Epithelial cell of prostate (primary cell): Measurements from ENCODE around the gene MYO18A.
A peak's percentile ranks its signal among the peaks of the same experiment; 100 is the strongest.
"Not testable (repeated sequence)": the region's sequence is repeated elsewhere in the genome, so short reads cannot be mapped to it uniquely, and the experiment has no call there.

ENCODE experiments used
- DNase-seq: peaks from one replicate; pipeline ENCODE4 v3.0.0-alpha.2; 2011; ENCODE audit warnings: low read depth, low spot score
- H3K27ac ChIP-seq: fragments of 450-650 bp; 2 replicates; pipeline ENCODE4 v1.5.1; 2017; ENCODE audit warnings: mild to moderate bottlenecking

MYO18A gene

DNA sequence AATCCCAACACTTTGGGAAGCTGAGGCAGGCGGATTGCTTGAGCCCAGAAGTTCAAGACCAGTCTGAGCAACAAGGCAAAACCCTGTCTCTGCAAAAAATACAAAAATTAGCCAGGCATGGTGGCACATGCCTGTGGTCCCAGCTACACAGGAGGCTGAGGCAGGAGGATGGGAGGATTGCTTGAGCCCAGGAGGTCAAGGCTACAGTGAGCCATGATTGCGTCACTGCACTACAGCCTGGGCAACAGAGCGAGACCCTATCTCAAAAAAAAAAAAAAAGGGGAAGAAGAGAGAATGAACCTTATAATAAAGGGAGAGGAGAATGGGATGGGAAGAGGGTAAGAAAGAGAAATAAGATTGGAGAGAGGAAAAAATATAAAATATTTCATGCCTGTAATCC, 91.4 kb downstream of the MYO18A start:
- not testable (repeated sequence) for H3K27ac ChIP-seq, DNase-seq

DNA sequence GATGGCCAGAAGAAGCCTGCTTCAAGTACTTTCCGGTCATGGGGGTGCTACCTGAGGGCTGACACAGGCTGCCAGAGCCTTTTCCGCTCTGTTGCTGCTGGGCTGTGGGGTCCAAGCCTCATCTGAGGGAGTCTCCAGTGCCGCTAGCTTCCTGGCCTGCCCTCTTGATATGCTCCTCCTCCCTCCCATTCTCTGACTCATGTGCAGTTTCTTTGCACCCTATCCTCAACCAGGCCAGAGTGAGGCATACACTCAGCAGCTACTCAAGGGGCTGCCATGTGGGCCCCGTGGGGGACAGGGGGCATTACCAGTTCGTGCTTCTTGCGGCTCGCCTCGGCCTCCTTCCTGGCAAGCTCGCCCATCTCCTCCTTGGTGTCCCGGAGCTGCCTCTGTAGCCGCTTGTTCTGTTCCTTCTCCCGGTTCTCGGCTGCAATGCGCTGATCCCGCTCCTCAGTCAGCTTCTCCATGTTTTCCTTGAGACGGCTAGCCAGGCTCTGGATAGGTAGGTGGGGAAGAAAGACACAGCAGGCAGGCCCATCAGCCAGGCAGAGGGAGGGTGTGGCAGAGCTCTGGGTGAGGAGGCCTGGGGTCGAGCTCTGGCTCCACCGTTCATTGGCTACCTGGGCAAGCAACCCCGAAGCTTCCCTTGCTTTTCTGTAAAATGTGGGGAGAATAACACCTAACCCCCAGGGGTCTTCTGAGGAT, 93.4 kb downstream of the MYO18A start:
- DNase-seq = no peak
- H3K27ac ChIP-seq = no peak overlapping the region

DNA sequence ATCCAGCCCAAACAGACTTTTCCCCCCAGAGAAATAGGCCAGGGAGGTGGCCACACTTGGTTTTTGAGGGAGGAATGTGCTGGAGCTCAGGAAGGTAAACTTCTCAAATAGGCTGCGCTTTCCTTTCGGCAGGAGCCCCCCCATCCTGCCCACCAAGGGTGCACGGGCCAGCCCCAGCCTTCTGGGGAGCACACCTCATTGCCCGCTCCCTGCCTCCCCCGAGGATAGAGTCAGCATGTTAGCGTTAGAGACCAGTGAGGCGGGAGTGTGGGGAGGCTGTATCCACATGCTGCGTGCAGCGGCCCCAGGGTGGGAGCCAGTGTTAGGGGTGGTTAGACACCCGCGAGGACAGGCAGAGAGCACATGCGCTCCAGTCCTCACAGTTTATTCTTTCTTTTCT, 95.0 kb downstream of the MYO18A start:
- H3K27ac ChIP-seq = no peak overlapping the region
- DNase-seq = no peak

DNA sequence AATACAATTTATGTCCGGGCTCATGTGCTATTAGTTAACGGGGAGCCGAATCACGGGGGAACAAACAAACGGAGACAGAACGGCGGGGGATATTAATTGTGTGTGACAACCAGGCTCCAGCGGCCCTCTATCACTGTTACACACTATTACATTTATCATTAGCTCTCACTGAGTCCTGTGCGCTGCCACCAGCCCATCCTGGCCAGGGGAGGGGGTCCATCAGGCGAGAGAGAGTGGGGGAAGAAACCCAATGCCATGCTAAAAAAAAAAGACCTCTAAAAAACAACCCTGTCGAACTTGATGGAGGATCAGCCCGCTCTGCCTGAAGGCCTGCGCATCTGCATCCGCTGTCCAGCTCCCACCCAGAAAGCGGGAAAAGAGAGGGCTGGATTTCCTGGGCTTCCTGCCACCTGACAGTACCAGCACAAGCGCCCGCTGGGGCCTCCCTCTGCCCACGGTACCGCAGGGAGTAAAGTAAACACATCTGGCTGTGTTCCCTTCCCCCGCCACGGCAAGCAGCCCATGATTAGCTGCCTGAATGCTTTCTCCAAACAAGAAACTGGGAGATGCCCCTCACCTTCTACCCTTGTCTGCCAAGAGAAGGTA, 95.6 kb downstream of the MYO18A start:
- DNase-seq = no peak
- no peak overlapping the region for H3K27ac ChIP-seq

DNA sequence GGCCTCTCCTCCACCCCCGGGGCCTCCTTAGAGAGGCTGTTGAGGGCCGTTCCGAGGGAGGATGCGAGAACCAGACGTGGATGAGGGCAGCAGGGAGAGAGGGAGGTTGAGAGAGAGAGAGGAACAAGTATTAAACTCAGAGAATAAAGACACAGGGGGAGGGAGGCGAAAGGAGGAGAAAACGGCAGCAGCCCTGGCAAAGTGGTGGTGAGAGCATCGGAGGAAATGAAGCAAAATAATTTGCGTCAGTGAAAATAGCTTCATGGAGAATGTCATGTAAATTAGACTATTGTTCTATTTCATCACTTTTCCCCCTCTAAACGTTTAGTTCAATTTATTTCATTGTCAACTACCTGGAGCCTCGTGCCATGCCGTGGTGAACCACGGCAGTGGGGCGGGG, 99.2 kb downstream of the MYO18A start:
- no peak for DNase-seq

DNA sequence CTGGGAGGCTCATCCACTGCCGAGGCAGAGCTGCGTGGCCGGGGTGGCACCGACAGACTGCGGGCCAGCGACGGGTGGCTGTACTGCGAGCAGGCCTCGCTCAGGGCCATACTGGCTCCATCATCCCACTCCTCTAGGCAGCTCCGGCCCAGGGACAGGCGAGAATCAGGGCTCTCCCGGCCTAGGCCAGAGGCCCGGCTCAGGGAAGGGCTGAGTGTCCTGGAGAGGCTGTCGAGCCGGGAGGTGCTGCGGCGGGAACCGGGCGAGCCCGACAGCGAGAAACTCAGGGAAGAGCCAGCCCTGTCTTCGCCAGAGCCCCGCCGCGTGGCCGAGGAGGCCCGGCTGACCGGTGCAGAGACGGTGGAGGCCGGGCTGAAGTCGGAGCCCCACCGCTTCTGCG, 99.9 kb downstream of the MYO18A start:
- no peak overlapping the region for H3K27ac ChIP-seq
- DNase-seq = no peak

More for the DNA sequence above, 99.2 kb downstream of the MYO18A start:
- H3K27ac ChIP-seq = no peak overlapping the region

DNA sequence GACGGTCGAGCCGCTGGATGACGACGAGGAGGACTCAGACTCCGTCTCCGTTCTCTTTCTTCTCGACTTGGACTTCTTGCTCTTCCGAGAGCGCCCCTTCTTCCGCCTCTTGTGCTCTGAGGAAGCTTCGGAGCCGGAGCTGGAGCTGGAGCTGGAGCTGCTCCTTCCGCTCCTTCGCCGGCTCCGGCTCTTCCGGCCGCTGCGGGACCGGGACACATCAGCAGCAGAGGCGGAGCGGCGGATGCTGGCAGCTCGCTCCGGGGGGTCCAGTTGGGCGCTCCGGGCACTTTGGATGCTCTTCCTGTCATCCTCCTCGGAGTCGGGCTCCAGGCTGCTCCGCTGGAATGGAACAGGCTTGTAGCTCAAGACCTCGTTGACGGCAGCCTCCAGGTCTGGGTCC, 100.3 kb downstream of the MYO18A start:
- H3K27ac ChIP-seq = no peak overlapping the region

DNA sequence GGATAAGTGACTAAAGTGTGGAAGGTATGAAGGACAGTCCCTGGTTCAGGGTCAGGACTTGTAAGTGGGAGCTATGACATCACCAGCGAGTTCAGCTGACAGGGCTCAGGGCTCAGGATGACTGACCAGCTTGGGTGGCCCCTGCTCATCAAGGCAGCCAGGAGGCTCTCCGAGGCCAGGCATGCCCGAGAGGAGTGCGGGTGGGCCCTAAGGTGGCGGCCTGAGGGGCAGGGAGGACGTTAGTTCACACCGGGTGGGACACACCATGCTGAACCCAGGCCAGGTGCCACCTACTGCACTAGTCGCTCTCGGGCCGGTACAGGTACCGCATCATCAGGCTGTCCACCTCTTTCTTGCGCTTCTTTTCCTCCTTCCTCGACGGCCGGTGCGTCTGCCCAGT, 100.8 kb downstream of the MYO18A start:
- no peak for DNase-seq
- no peak overlapping the region for H3K27ac ChIP-seq

More for the DNA sequence above, 100.3 kb downstream of the MYO18A start:
- no peak for DNase-seq

DNA sequence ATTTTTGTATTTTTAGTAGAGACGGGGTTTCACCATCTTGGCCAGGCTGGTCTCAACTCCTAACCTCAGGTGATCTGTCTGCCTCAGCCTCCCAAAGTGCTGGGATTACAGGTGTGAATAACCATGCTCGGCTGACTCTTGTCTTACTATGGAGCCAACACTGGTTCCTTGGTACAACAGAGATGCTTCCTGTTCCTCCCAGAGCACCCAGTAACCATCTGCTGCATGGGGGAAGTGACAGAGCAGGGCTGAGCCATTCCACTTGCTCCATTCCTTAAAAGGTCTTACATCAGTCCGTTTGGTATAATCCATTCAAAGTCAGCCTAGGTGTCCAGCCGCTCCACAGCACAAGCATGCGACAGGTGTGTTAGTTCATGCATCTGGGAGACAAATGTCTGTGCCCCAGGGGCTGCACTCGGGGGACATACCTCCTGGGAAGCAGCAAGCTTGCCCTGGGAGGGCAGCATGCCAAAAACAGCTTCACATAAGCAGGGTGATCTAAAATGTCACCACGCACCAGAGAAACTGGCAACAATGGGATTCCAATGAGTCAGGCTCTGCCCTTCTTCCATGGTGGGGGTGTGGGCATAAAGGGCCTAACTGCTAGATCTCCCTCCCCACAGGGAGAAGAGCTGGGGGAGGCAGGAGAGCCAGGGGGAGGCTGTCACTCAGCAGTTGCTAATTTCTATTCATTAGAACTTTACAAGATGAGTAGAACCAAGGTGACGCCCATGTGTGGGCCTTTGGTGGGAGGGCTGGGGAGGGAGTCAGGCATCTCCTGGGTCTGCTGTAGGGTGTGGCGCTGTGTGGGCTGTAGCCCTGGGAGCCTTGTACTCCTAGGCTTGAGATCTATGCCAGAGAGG, 101.8 kb downstream of the MYO18A start:
- H3K27ac ChIP-seq = no peak overlapping the region
- DNase-seq = no peak

DNA sequence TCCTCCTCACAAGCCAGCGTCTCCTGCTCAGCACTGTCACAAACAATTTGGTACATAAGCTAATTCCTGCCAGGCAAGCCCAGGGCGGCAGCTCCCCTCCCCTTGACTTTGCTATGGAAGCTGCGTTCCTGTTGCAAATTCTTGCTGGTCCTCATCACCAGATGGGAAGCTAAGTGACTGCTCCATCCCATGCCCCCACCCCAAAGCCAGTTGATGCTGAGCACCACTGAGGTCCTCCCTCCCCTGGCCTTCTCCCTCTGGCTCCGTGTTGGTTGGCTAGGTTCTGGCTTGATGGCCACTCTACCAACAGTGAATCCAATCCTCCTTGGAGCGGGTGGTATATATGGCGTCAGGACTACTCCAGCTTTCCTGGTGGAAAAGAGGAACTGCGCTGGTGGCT, 102.9 kb downstream of the MYO18A start:
- H3K27ac ChIP-seq = no peak overlapping the region
- no peak for DNase-seq

DNA sequence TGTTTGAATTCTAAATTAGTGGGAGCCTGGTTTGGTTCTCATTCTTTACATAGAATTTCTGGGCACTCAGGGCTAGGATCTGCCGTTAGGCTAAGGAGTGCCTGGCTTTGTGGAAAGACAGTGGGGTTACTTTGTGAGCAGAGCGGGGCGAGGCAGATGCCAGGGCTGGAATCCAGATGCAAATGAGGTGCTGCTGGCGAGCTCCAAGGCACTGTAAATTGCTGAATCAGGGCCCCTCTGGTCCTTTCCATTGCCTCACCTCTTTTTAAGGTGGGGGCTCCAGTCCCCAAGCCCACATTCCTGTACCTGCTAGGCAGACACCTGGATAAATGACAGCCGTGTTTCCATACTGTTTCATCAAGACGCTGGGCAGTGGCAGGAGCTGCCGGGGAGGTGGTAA, 103.5 kb downstream of the MYO18A start:
- no peak overlapping the region for H3K27ac ChIP-seq
- DNase-seq = no peak

DNA sequence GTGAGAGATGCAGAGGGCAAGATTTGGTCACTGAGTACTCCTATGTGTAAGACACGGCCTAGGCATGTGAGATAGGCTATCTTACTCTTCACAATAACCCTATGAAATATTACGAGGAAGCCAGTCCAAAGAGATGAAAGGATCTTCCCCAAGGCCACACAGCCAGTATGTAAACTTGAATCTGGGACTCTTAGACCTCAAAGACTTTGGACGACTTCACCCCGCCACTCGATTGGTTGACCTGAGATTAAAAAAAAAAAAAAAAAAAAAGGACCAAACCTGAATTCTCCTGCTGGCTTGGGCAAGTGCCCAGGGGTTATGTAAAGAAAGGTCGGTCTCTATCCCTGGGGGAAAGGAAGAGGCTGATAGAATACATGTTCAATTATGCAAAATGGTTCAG, 104.1 kb downstream of the MYO18A start:
- no peak overlapping the region for H3K27ac ChIP-seq
- no peak for DNase-seq

DNA sequence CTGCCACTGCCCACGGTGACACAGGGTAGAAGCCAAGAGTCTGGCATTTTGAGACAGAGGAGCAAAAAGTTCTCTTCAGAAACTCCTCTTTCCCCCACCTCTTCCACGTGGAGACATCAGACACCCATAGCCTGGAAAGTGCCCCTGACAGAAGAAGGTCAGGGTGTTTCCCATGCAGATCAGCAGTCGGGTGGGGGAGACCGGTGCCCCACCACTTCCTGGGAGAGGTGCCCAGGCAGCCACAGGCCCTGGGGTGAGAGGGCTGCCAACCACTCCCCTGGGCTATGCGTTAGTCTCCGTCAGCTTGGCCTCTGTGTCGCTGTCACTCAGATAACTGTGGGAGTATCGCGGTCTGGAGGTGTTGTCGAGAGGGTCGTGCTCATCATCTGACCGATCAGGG, 105.7 kb downstream of the MYO18A start:
- no peak for DNase-seq

DNA sequence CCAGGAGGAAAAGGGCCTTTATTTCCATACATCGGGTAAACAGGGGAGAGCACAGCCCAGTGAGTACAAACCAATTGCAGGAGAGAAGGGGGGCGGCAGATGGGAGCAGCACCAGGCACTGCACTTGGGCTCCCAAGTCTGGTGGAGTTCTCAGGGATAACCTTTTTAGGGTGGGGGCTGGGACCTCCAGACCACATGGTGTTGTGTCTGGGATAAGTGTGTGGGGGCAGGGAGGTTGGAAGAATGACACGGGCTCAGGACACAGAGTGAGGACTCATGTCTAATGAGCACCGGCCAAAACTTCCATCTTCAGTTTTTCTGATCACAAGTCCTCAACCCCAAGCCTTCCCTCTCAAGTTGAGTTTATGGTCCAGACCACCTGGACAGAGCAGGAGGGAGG, 106.7 kb downstream of the MYO18A start:
- DNase-seq = no peak
- H3K27ac ChIP-seq = no peak overlapping the region

More for the DNA sequence above, 105.7 kb downstream of the MYO18A start:
- no peak overlapping the region for H3K27ac ChIP-seq

DNA sequence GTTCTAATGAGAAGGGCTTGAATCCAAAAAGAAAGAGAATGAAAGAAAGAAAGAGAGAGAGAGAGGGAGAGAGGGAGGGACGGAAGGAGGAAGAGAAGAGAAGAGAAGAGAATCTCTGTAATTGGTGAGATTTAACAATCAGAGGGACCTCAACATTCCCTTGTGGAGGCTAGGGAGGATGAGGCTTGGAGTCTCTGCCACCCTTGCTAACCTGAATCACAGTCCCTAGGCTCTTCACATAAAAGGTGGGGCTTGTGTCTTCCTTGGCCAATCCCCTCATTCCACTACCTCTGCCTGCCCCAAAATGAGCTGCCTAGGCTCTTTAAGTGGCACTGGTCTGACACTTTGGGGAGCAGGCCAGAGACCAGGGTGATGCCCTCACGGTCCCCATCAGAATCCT, 107.2 kb downstream of the MYO18A start:
- no peak overlapping the region for H3K27ac ChIP-seq
- DNase-seq = no peak

DNA sequence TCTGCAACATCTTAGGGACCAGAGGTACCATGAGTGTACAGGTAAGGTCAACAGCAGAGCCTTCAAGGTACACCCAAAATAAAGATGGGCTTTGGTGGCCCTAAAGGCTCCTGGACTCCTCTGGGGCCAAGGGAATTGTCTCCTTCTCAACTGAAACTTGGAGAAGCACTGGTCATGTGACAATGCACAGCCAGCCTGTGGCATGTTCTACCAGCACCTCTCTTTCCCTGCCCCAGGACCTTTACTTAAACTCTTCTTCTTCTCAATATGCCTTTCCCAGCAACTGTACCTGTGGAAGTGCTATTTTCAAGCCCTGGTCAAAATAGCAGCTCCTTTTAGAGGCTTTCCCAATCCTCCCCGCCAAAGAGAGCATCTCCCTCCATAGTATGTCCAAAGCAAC, 108.9 kb downstream of the MYO18A start:
- no peak overlapping the region for H3K27ac ChIP-seq
- DNase-seq = no peak

DNA sequence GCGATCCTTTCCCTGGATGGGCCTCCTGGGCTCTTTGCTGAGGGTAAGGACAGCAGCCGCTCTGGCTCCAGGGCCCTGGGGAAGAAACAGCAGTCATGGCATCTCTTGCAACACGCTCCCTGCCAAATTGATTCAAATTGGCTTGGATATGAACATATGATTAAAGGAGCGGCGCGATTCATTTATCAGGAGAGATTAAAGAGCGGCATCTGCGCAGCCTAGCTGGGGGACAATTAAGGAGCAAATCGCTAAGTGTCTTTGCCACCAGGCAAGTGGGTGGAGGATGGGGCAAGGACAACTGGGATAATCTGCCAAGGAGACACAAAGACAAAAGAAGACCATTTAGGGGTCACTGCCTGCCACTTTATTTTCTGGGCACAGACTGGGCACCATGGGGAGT, 109.4 kb downstream of the MYO18A start:
- no peak overlapping the region for H3K27ac ChIP-seq
- DNase-seq = no peak

DNA sequence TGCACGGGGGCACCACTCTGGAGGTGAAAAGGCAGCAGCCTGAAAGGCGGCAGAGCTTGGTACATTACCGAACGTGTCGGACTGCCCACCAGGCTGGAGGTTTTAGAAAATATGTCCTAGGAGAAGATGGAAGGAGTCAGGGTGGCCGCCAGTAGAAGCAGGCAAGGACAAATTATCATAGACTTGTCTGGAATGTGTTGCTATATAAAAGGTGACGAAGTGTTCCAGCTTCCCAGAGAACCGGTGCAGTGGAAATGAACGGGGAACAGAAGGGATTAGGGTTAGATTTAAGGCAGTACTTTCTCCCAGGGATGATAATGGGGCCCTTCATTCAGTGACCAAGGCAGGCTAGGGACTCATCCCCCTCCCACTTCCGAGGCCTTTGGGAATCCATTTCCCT, 109.9 kb downstream of the MYO18A start:
- no peak overlapping the region for H3K27ac ChIP-seq
- DNase-seq = no peak

DNA sequence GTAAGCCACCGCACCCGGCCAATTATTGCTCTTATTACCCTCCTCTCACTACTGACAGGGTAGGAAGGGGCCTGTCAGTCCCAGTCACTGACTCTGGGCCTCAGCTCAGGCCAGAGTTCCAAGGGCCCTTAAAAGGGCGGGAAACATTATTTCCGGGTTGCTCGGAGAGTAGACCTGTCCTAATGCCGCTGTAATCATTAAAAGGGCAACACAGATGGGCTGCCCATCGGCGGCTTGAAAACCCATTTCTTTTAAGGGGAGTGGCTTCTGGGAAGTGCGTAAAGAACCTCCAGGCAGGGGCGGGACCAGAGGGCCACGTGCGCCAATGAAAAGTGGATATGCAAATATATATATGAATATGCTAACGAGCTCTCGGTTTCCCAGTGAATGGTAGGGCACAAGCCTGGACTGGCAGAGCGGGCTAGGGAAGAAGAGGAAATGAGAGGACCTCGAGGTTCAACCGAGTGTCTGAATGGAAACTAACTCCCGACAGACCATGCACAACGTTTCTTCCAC, 110.6 kb downstream of the MYO18A start:
- peak; percentile 16 for DNase-seq
- no peak overlapping the region for H3K27ac ChIP-seq

DNA sequence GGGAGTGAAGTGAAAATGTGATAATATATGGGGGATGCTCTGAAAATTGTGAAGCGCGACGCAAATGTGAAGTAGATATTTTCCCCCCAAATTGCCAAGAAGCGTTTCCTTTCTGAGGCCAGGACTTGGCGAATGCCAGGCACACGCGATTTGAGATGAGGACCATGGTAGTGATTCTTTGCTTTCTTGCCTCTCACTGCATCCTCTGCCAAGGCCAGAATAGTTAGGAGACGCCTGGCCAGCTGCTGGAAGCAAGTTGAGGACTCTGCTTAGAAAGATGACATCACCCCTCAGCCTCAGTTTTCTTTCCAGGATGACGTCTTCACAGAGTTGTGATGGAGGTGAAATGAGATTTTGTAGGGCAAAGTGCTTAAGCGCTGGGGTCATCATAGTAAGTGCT, 111.4 kb downstream of the MYO18A start:
- H3K27ac ChIP-seq = no peak overlapping the region
- DNase-seq = no peak

DNA sequence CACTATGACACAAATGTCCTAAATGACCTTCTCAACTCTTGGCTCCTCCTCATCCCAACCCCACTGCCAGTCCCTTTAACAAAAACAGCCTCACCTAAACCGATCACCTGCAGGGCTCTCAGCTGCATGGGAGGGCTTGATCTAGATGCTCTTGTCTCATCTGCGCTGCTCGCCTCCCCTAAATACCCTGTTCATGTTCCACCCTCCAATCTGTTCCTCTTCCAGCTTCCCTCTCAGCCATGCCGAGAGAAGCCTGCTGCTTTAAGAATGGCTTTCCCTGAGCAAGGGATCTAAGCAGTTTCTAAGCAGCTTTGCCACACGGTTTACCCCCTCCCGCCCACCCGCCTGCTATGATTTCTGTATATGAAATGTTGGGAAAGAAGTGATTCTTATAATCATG, 113.6 kb downstream of the MYO18A start:
- DNase-seq = no peak
- H3K27ac ChIP-seq = no peak overlapping the region
